ENCODE data around the gene RPL38. TPM values are rescaled to one million over a fixed set of nuclear protein-coding genes. Genes with fewer than 3 reads are reported as not detected.

Gene RPL38
- total and polyA plus RNA-seq, 2 of the 4 experiments (the other 2 are of a cell fraction): 111 to 527 TPM

DNA sequence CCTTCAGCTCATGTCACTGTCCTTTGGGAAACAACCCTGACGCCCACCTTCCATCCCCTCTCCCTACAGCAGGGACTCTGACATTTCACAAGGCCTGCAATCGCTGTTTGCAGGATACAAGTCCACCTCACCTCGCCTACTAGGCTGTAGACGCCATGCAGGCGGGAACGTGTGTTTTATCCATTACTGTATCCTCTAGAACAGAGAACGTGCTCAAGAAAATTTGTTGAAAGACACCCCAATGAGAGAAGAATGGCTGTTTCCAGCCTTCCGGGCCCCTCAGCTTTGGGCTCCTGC lies 8.4 kb downstream of the RPL38 start:
- DNase-seq (no peak), ATAC-seq (ENCODE audit: low read depth) (no peak)
- Histone ChIP-seq H3K4ac (ENCODE audit: low read depth, low read length) (no peak overlapping the region), H3K56ac (ENCODE audit: extremely low read depth, insufficient read depth, low read length) (no peak overlapping the region), H2AK9ac (replicated peaks; ENCODE audit: low read depth, low read length, poor library complexity) (no peak overlapping the region), H3K36me3 (ENCODE audit: control insufficient read depth, insufficient read depth, low read length) (peaks cover 23% of the 10 kb centered on the region), H2AK5ac (ENCODE audit: low read depth, low read length) (no peak overlapping the region), H3K14ac (replicated peaks; ENCODE audit: low read depth, low read length) (0 out of 2 replicates have a peak overlapping the region, but pooled peaks have one; percentile 33), H2BK5ac (ENCODE audit: low read depth, low read length, poor library complexity, severe bottlenecking) (no peak overlapping the region), H2BK20ac (ENCODE audit: low read depth, low read length) (no peak overlapping the region), H4K8ac (ENCODE audit: low read depth in 2 of 2, low read length in 2 of 2) (no peak overlapping the region), H3K79me1 (ENCODE audit: low read depth in 1 of 2, low read length in 2 of 2) (peaks cover 15 to 30% of the 10 kb centered on the region in 2 experiments), H3K4me1 (ENCODE audit: control insufficient read depth, insufficient read depth, low read length) (peaks cover 13% of the 10 kb centered on the region), H3K9me3 (ENCODE audit: control insufficient read depth, insufficient read depth, low read length) (no peaks in the 10 kb centered on the region), H3K27me3 (ENCODE audit: control insufficient read depth, insufficient read depth, low read length) (no peaks in the 10 kb centered on the region; the same call in 1 of the 2 replicates), H3K9me1 (ENCODE audit: insufficient read depth, low read length) (no peaks in the 10 kb centered on the region), H3K18ac (ENCODE audit: low read depth, low read length) (no peak overlapping the region), H3K27ac (ENCODE audit: insufficient read depth, low read length) (no peak overlapping the region), H3K23ac (ENCODE audit: low read depth, low read length) (peak overlapping the region; percentile 28; the same call in 1 of the 2 replicates), H4K20me1 (ENCODE audit: insufficient read depth, low read length) (peaks cover 44% of the 10 kb centered on the region), H3K4me3 (ENCODE audit: insufficient read depth, low read depth, low read length) (peak overlapping the region; percentile 67; the same call in 1 of the 2 replicates), H2BK15ac (ENCODE audit: low read depth, low read length) (no peak overlapping the region), H4K91ac (ENCODE audit: insufficient read depth, low read depth, low read length) (no peak overlapping the region), H4K5ac (ENCODE audit: low read depth, low read length) (no peak overlapping the region), H3K9ac (ENCODE audit: low read depth, low read length) (peak overlapping the region; percentile 37), H2AFZ (replicated peaks; ENCODE audit: low read length, poor library complexity) (peak overlapping the region; percentile 96), H3K4me2 (ENCODE audit: low read depth, low read length) (peak overlapping the region; percentile 83), H2BK120ac (ENCODE audit: low read depth, low read length) (no peak overlapping the region)
- BruUV-seq (replicated peaks): no TSS peak
- intact Hi-C loops (cut with micrococcal nuclease): no loop called here
- ChIA-PET POLR2A (ENCODE audit: unreplicated experiment) (interaction anchor here (0.7 kb wide), 1 partner anchor 24 kb away, joined by 3 read pairs; no protein-coding TSS in a partner anchor), CTCF (no interaction called here)
- dilution Hi-C loops (cut with HindIII; ENCODE audit: low sequenced_read_pairs, unreplicated experiment): no loop called here
- TF ChIP-seq RAD21 (IDR thresholded peaks at IDR 0.05; ENCODE audit: low read length) (no peak), SMC3 (IDR thresholded peaks at IDR 0.05; ENCODE audit: low read depth, low read length) (no peak), POLR2A (IDR thresholded peaks at IDR 0.05; ENCODE audit: low read depth, low read length) (peak; percentile 38; the same call in 1 of the 2 replicates), MAFK (IDR thresholded peaks at IDR 0.05; ENCODE audit: low read depth, low read length) (no peak)
- 48% methylated on average over 4 of the region's 8 CpGs; no CpG with 5 or more reads in 1 of the 2 experiments for WGBS, 2 experiments (ENCODE audit: extremely low coverage in 2 of 2, insufficient read length in 1 of 2)
- in situ Hi-C loops (cut with MboI; ENCODE audit: low sequenced_read_pairs): loop anchor here (25.0 kb wide), 1 partner anchor 650 kb away; the partner anchor contains the start of genes FDXR and GRIN2C
